IPS-15b (cell line): Measurements from ENCODE around the gene ZNF207.
"Not testable (repeated sequence)": the region's sequence is repeated elsewhere in the genome, so short reads cannot be mapped to it uniquely, and the experiment has no call there.

ENCODE experiments used
- H3K27me3 ChIP-seq: one replicate; pipeline ENCODE4 v1.6.1; 2013; ENCODE audit warnings: low read length; ENCODE audit not compliant: control insufficient read depth, insufficient read depth
- H3K36me3 ChIP-seq: one replicate; pipeline ENCODE4 v1.6.1; 2013; ENCODE audit warnings: low read length; ENCODE audit not compliant: control insufficient read depth, insufficient read depth
- H3K4me1 ChIP-seq: one replicate; pipeline ENCODE4 v1.6.1; 2013; ENCODE audit warnings: mild to moderate bottlenecking, low read length; ENCODE audit not compliant: control insufficient read depth, insufficient read depth
- H3K4me3 ChIP-seq: one replicate; pipeline ENCODE4 v1.5.1; 2013; ENCODE audit warnings: low read depth, low read length
- H3K9ac ChIP-seq: one replicate; pipeline ENCODE4 v1.6.1; 2013; ENCODE audit warnings: low read depth, mild to moderate bottlenecking, low read length
- H3K9me3 ChIP-seq: one replicate; pipeline ENCODE4 v1.6.1; 2013; ENCODE audit warnings: mild to moderate bottlenecking, low read length; ENCODE audit not compliant: control insufficient read depth, insufficient read depth

ZNF207 gene

GRCh38 chr17:32356750-32357149, 6.8 kb downstream of the ZNF207 start:
- Histone ChIP-seq H3K4me3 (no peak overlapping the region), H3K36me3 (peaks cover 30% of the 10 kb centered on the region), H3K9me3 (no peaks in the 10 kb centered on the region), H3K27me3 (no peaks in the 10 kb centered on the region), H3K4me1 (peaks cover 3% of the 10 kb centered on the region), H3K9ac (no peak overlapping the region)

- no peak overlapping the region for H3K4me3 ChIP-seq
- no peak overlapping the region for H3K9ac ChIP-seq
- H3K36me3 ChIP-seq = peaks cover 35% of the 10 kb centered on the region
- H3K9me3 ChIP-seq = no peaks in the 10 kb centered on the region
- H3K4me1 ChIP-seq = peaks cover 3% of the 10 kb centered on the region
- no peaks in the 10 kb centered on the region for H3K27me3 ChIP-seq
Measured at GRCh38 chr17:32357615-32358014, 7.7 kb downstream of the ZNF207 start.

- Histone ChIP-seq H3K27me3 (no peaks in the 10 kb centered on the region), H3K9me3 (no peaks in the 10 kb centered on the region), H3K36me3 (peaks cover 42% of the 10 kb centered on the region), H3K4me1 (no peaks in the 10 kb centered on the region), H3K9ac (no peak overlapping the region), H3K4me3 (no peak overlapping the region)
Measured at GRCh38 chr17:32361270-32361669, 11.3 kb downstream of the ZNF207 start.

GRCh38 chr17:32370426-32370825, 20.5 kb downstream of the ZNF207 start:
- Histone ChIP-seq H3K9ac (no peak overlapping the region), H3K4me3 (no peak overlapping the region), H3K9me3 (no peaks in the 10 kb centered on the region), H3K4me1 (no peaks in the 10 kb centered on the region), H3K36me3 (peaks cover 40% of the 10 kb centered on the region), H3K27me3 (no peaks in the 10 kb centered on the region)

GRCh38 chr17:32382526-32383223, 32.7 kb downstream of the ZNF207 start:
- Histone ChIP-seq H3K4me3 (no peak overlapping the region), H3K9me3 (no peaks in the 10 kb centered on the region), H3K27me3 (no peaks in the 10 kb centered on the region), H3K4me1 (no peaks in the 10 kb centered on the region), H3K9ac (no peak overlapping the region), H3K36me3 (no peaks in the 10 kb centered on the region)

- Histone ChIP-seq H3K4me3 (no peak overlapping the region), H3K36me3 (no peaks in the 10 kb centered on the region), H3K27me3 (no peaks in the 10 kb centered on the region), H3K4me1 (no peaks in the 10 kb centered on the region), H3K9ac (no peak overlapping the region), H3K9me3 (no peaks in the 10 kb centered on the region)
Measured at GRCh38 chr17:32383926-32384434, 34.0 kb downstream of the ZNF207 start.

GRCh38 chr17:32385121-32385520, 35.2 kb downstream of the ZNF207 start:
- Histone ChIP-seq H3K9me3 (no peaks in the 10 kb centered on the region), H3K4me3 (no peak overlapping the region), H3K36me3 (no peaks in the 10 kb centered on the region), H3K9ac (no peak overlapping the region), H3K4me1 (no peaks in the 10 kb centered on the region), H3K27me3 (no peaks in the 10 kb centered on the region)

GRCh38 chr17:32385971-32386370, 36.0 kb downstream of the ZNF207 start:
- Histone ChIP-seq H3K36me3 (no peaks in the 10 kb centered on the region), H3K4me3 (no peak overlapping the region)

GRCh38 chr17:32386844-32387243, 36.9 kb downstream of the ZNF207 start:
- Histone ChIP-seq H3K4me3 (no peak overlapping the region), H3K9ac (no peak overlapping the region), H3K36me3 (no peaks in the 10 kb centered on the region), H3K4me1 (no peaks in the 10 kb centered on the region), H3K9me3 (no peaks in the 10 kb centered on the region), H3K27me3 (no peaks in the 10 kb centered on the region)

More at GRCh38 chr17:32385971-32386370, 36.0 kb downstream of the ZNF207 start:
- no peaks in the 10 kb centered on the region for H3K27me3 ChIP-seq
- no peaks in the 10 kb centered on the region for H3K9me3 ChIP-seq
- H3K4me1 ChIP-seq = no peaks in the 10 kb centered on the region
- no peak overlapping the region for H3K9ac ChIP-seq

- not testable (repeated sequence) for H3K9ac ChIP-seq, H3K4me3 ChIP-seq, H3K9me3 ChIP-seq, H3K27me3 ChIP-seq, H3K4me1 ChIP-seq, H3K36me3 ChIP-seq
Measured at GRCh38 chr17:32388128-32388527, 38.2 kb downstream of the ZNF207 start.

- Histone ChIP-seq H3K9me3 (no peaks in the 10 kb centered on the region), H3K4me3 (no peak overlapping the region), H3K4me1 (no peaks in the 10 kb centered on the region), H3K9ac (no peak overlapping the region), H3K36me3 (no peaks in the 10 kb centered on the region), H3K27me3 (no peaks in the 10 kb centered on the region)
Measured at GRCh38 chr17:32388613-32389459, 38.9 kb downstream of the ZNF207 start.

- Histone ChIP-seq H3K4me1 (no peaks in the 10 kb centered on the region), H3K9ac (no peak overlapping the region), H3K4me3 (no peak overlapping the region), H3K27me3 (no peaks in the 10 kb centered on the region), H3K36me3 (no peaks in the 10 kb centered on the region), H3K9me3 (no peaks in the 10 kb centered on the region)
Measured at GRCh38 chr17:32393904-32394303, 43.9 kb downstream of the ZNF207 start.
